ENCODE data around the gene MYL2.

DNA sequence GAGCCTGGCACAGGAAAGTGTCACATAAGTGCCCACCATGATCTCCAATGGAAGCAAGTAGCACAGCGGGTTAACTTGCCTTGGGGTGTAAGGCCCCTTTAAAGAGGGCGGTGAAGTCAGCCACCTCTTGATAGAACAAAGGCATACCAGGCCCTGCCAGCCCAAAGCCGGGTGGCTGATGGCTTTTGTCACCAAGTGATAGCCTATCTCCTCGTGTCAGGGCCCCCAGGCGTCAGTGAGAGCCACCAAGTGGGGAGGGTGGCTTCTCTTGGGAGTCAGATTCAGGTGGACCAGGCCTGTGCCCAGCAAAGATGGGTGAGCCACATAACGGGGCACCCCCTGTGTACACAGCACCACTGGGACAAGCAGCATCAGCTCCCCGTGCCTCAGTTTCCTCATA is 8.3 kb upstream of the MYL2 start:
- TF ChIP-seq, protein P1, sequence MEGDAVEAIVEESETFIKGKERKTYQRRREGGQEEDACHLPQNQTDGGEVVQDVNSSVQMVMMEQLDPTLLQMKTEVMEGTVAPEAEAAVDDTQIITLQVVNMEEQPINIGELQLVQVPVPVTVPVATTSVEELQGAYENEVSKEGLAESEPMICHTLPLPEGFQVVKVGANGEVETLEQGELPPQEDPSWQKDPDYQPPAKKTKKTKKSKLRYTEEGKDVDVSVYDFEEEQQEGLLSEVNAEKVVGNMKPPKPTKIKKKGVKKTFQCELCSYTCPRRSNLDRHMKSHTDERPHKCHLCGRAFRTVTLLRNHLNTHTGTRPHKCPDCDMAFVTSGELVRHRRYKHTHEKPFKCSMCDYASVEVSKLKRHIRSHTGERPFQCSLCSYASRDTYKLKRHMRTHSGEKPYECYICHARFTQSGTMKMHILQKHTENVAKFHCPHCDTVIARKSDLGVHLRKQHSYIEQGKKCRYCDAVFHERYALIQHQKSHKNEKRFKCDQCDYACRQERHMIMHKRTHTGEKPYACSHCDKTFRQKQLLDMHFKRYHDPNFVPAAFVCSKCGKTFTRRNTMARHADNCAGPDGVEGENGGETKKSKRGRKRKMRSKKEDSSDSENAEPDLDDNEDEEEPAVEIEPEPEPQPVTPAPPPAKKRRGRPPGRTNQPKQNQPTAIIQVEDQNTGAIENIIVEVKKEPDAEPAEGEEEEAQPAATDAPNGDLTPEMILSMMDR (IDR thresholded peaks at IDR 0.05), result no peak
- no peak for TF ChIP-seq POLR2A (IDR thresholded peaks at IDR 0.05)

Measured in lower leg skin (tissue), 3 donors.